HEK293 (cell line): ENCODE results near the gene QSER1.

Source experiments
- ATF2 ChIP-seq: fragments of 450-650 bp; formaldehyde crosslinking; IDR thresholded peaks from 2 replicates; pipeline ENCODE4 v1.5.1; 2016; ENCODE audit warnings: missing biosample characterization, missing genetic modification characterization, low read depth
- BCL11A ChIP-seq: fragments of 450-650 bp; formaldehyde crosslinking; IDR thresholded peaks from 2 replicates; pipeline ENCODE4 v1.5.1; 2016; ENCODE audit warnings: low read depth, missing biosample characterization, missing genetic modification characterization
- BCL11B ChIP-seq: fragments of 450-650 bp; formaldehyde crosslinking; IDR thresholded peaks from 2 replicates; pipeline ENCODE4 v1.5.1; 2016; ENCODE audit warnings: low read depth, missing biosample characterization, missing genetic modification characterization
- BCL6B ChIP-seq: fragments of 450-650 bp; formaldehyde crosslinking; IDR thresholded peaks from 2 replicates; pipeline ENCODE4 v1.5.1; 2017; ENCODE audit warnings: missing biosample characterization, missing genetic modification characterization
- GLIS1 ChIP-seq: fragments of 450-650 bp; formaldehyde crosslinking; IDR thresholded peaks from 2 replicates; pipeline ENCODE4 v1.5.1; 2016; ENCODE audit warnings: missing biosample characterization, missing genetic modification characterization
- HOXC10 ChIP-seq: sonication (generic); formaldehyde crosslinking; IDR thresholded peaks from 2 replicates; pipeline ENCODE4 v1.8.1; 2023; ENCODE audit warnings: mild to moderate bottlenecking, missing genetic modification reagents
- KLF10 ChIP-seq: fragments of 450-650 bp; IDR thresholded peaks from 2 replicates; pipeline ENCODE4 v1.5.1; 2018; ENCODE audit warnings: missing biosample characterization, mild to moderate bottlenecking, missing genetic modification characterization
- KLF16 ChIP-seq: fragments of 450-650 bp; formaldehyde crosslinking; IDR thresholded peaks from 2 replicates; pipeline ENCODE4 v1.5.1; 2017; ENCODE audit warnings: missing biosample characterization, missing genetic modification characterization
- MZF1 ChIP-seq: fragments of 450-650 bp; formaldehyde crosslinking; IDR thresholded peaks from 2 replicates; pipeline ENCODE4 v1.5.1; 2017; ENCODE audit warnings: missing biosample characterization, missing genetic modification characterization, borderline replicate concordance
- SCRT2 ChIP-seq: fragments of 450-650 bp; formaldehyde crosslinking; IDR thresholded peaks from 2 replicates; pipeline ENCODE4 v1.5.1; 2016; ENCODE audit warnings: missing biosample characterization, missing genetic modification characterization
- WT1 ChIP-seq: fragments of 450-650 bp; formaldehyde crosslinking; IDR thresholded peaks from 2 replicates; pipeline ENCODE4 v1.5.1; 2016; ENCODE audit warnings: missing biosample characterization, missing genetic modification characterization
- ZBTB44 ChIP-seq: fragments of 450-650 bp; IDR thresholded peaks from 2 replicates; pipeline ENCODE4 v1.5.1; 2018; ENCODE audit warnings: missing biosample characterization, mild to moderate bottlenecking, missing genetic modification characterization
- ZFP41 ChIP-seq: fragments of 450-650 bp; formaldehyde crosslinking; IDR thresholded peaks from 2 replicates; pipeline ENCODE4 v1.5.1; 2016; ENCODE audit warnings: missing biosample characterization, missing genetic modification characterization, borderline replicate concordance
- ZNF10 ChIP-seq: fragments of 450-650 bp; formaldehyde crosslinking; IDR thresholded peaks from 2 replicates; pipeline ENCODE4 v1.5.1; 2017; ENCODE audit warnings: missing biosample characterization, missing genetic modification characterization
- ZNF132 ChIP-seq: fragments of 450-650 bp; formaldehyde crosslinking; IDR thresholded peaks from 2 replicates; pipeline ENCODE4 v1.5.1; 2017; ENCODE audit warnings: missing biosample characterization, missing genetic modification characterization, borderline replicate concordance
- ZNF223 ChIP-seq: fragments of 450-650 bp; formaldehyde crosslinking; IDR thresholded peaks from 2 replicates; pipeline ENCODE4 v1.5.1; 2016; ENCODE audit warnings: missing biosample characterization, missing genetic modification characterization
- ZNF239 ChIP-seq: fragments of 450-650 bp; formaldehyde crosslinking; IDR thresholded peaks from 2 replicates; pipeline ENCODE4 v1.5.1; 2016; ENCODE audit warnings: missing biosample characterization, missing genetic modification characterization
- ZNF266 ChIP-seq: fragments of 450-650 bp; formaldehyde crosslinking; IDR thresholded peaks from 2 replicates; pipeline ENCODE4 v1.5.1; 2016; ENCODE audit warnings: missing biosample characterization, missing genetic modification characterization, low read depth
- ZNF354C ChIP-seq: fragments of 450-650 bp; formaldehyde crosslinking; IDR thresholded peaks from 2 replicates; pipeline ENCODE4 v1.5.1; 2016; ENCODE audit warnings: missing biosample characterization, missing genetic modification characterization, low read depth, borderline replicate concordance
- ZNF391 ChIP-seq: fragments of 450-650 bp; formaldehyde crosslinking; IDR thresholded peaks from 2 replicates; pipeline ENCODE4 v1.5.1; 2016; ENCODE audit warnings: low read depth, missing biosample characterization, missing genetic modification characterization, borderline replicate concordance
- ZNF426 ChIP-seq: fragments of 450-650 bp; formaldehyde crosslinking; IDR thresholded peaks from 2 replicates; pipeline ENCODE4 v1.5.1; 2017; ENCODE audit warnings: missing biosample characterization, missing genetic modification characterization, mild to moderate bottlenecking, inconsistent platforms, moderate library complexity
- ZNF433 ChIP-seq: fragments of 450-650 bp; formaldehyde crosslinking; IDR thresholded peaks from 2 replicates; pipeline ENCODE4 v1.5.1; 2016; ENCODE audit warnings: missing biosample characterization, missing genetic modification characterization, low read depth
- ZNF529 ChIP-seq: fragments of 450-650 bp; formaldehyde crosslinking; IDR thresholded peaks from 2 replicates; pipeline ENCODE4 v1.5.1; 2017; ENCODE audit warnings: missing genetic modification characterization, missing biosample characterization; ENCODE audit not compliant: insufficient replicate concordance
- ZNF561 ChIP-seq: fragments of 450-650 bp; IDR thresholded peaks from 2 replicates; pipeline ENCODE4 v1.5.1; 2018; ENCODE audit warnings: missing biosample characterization, missing genetic modification characterization, borderline replicate concordance
- ZNF580 ChIP-seq: fragments of 450-650 bp; formaldehyde crosslinking; IDR thresholded peaks from 2 replicates; pipeline ENCODE4 v1.5.1; 2016; ENCODE audit warnings: missing biosample characterization, missing genetic modification characterization
- ZNF707 ChIP-seq: fragments of 450-650 bp; formaldehyde crosslinking; IDR thresholded peaks from 2 replicates; pipeline ENCODE4 v1.5.1; 2016; ENCODE audit warnings: missing biosample characterization, missing genetic modification characterization
- ZNF843 ChIP-seq: fragments of 450-650 bp; formaldehyde crosslinking; IDR thresholded peaks from 2 replicates; pipeline ENCODE4 v1.5.1; 2016; ENCODE audit warnings: missing biosample characterization, missing genetic modification characterization
- TF ChIP-seq, protein P1 (sequence below): fragments of 450-650 bp; formaldehyde crosslinking; conservative IDR thresholded peaks from 2 replicates; pipeline ENCODE4 v1.5.1; 2016; ENCODE audit warnings: low read depth, missing biosample characterization, missing genetic modification characterization
- TF ChIP-seq, protein P2 (sequence below): fragments of 450-650 bp; formaldehyde crosslinking; IDR thresholded peaks from 2 replicates; pipeline ENCODE4 v1.5.1; 2016; ENCODE audit warnings: missing biosample characterization, missing genetic modification characterization

The QSER1 gene

GRCh38 chr11:32890843-32891656, 1.6 kb upstream of the QSER1 start (continued):
- TF ChIP-seq ZNF391 (tag by site-specific recombination) = peak; percentile 90; the same call in 1 of the 2 replicates
- TF ChIP-seq ZNF239 (tag by site-specific recombination) = no peak
- TF ChIP-seq ZNF223 (tag by site-specific recombination) = no peak
- no peak for TF ChIP-seq ZNF132 (tag by site-specific recombination)
- no peak for TF ChIP-seq ZFP41 (tag by site-specific recombination)
- TF ChIP-seq ZNF561 (tag by site-specific recombination) = 0 out of 2 replicates have a peak, but pooled peaks have one; percentile 79
- TF ChIP-seq BCL11A (tag by site-specific recombination) = peak; percentile 86
- TF ChIP-seq KLF16 (tag by site-specific recombination) = peak; percentile 37; the same call in 1 of the 2 replicates
- TF ChIP-seq ZNF10 (tag by site-specific recombination) = 0 out of 2 replicates have a peak, but pooled peaks have one; percentile 23
- TF ChIP-seq ZNF433 = no peak
- peak; percentile 65 for TF ChIP-seq KLF10 (tag by site-specific recombination)
- peak; percentile 91 for TF ChIP-seq SCRT2 (tag by site-specific recombination)
- TF ChIP-seq, protein P1, sequence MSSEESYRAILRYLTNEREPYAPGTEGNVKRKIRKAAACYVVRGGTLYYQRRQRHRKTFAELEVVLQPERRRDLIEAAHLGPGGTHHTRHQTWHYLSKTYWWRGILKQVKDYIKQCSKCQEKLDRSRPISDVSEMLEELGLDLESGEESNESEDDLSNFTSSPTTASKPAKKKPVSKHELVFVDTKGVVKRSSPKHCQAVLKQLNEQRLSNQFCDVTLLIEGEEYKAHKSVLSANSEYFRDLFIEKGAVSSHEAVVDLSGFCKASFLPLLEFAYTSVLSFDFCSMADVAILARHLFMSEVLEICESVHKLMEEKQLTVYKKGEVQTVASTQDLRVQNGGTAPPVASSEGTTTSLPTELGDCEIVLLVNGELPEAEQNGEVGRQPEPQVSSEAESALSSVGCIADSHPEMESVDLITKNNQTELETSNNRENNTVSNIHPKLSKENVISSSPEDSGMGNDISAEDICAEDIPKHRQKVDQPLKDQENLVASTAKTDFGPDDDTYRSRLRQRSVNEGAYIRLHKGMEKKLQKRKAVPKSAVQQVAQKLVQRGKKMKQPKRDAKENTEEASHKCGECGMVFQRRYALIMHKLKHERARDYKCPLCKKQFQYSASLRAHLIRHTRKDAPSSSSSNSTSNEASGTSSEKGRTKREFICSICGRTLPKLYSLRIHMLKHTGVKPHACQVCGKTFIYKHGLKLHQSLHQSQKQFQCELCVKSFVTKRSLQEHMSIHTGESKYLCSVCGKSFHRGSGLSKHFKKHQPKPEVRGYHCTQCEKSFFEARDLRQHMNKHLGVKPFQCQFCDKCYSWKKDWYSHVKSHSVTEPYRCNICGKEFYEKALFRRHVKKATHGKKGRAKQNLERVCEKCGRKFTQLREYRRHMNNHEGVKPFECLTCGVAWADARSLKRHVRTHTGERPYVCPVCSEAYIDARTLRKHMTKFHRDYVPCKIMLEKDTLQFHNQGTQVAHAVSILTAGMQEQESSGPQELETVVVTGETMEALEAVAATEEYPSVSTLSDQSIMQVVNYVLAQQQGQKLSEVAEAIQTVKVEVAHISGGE (tag by site-specific recombination) = no peak
- TF ChIP-seq ZNF580 (tag by site-specific recombination) = peak; percentile 87
- peak; percentile 75; the same call in 1 of the 2 replicates for TF ChIP-seq BCL6B (tag by site-specific recombination)
- TF ChIP-seq HOXC10 (CRISPR knock-in tag) = no peak
- no peak for TF ChIP-seq ZNF426 (tag by site-specific recombination)
- no peak for TF ChIP-seq ZNF266
- peak; percentile 82 for TF ChIP-seq ZBTB44 (tag by site-specific recombination)
- TF ChIP-seq, protein P2, sequence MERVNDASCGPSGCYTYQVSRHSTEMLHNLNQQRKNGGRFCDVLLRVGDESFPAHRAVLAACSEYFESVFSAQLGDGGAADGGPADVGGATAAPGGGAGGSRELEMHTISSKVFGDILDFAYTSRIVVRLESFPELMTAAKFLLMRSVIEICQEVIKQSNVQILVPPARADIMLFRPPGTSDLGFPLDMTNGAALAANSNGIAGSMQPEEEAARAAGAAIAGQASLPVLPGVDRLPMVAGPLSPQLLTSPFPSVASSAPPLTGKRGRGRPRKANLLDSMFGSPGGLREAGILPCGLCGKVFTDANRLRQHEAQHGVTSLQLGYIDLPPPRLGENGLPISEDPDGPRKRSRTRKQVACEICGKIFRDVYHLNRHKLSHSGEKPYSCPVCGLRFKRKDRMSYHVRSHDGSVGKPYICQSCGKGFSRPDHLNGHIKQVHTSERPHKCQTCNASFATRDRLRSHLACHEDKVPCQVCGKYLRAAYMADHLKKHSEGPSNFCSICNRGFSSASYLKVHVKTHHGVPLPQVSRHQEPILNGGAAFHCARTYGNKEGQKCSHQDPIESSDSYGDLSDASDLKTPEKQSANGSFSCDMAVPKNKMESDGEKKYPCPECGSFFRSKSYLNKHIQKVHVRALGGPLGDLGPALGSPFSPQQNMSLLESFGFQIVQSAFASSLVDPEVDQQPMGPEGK (tag by site-specific recombination) = peak; percentile 23
- peak; percentile 98 for TF ChIP-seq ZNF843 (tag by site-specific recombination)
- TF ChIP-seq ATF2 (tag by site-specific recombination) = peak; percentile 48; the same call in 1 of the 2 replicates
- TF ChIP-seq ZNF354C (tag by site-specific recombination) = no peak
- TF ChIP-seq GLIS1 (tag by site-specific recombination) = no peak; the same call in 1 of the 2 replicates
- no peak for TF ChIP-seq ZNF707
- TF ChIP-seq BCL11B (tag by site-specific recombination) = peak; percentile 90
- TF ChIP-seq ZNF529 = no peak
- TF ChIP-seq WT1 = peak; percentile 92
- TF ChIP-seq MZF1 = 0 out of 2 replicates have a peak, but pooled peaks have one; percentile 21
